ENCODE results near the gene TSPAN3.

DNA sequence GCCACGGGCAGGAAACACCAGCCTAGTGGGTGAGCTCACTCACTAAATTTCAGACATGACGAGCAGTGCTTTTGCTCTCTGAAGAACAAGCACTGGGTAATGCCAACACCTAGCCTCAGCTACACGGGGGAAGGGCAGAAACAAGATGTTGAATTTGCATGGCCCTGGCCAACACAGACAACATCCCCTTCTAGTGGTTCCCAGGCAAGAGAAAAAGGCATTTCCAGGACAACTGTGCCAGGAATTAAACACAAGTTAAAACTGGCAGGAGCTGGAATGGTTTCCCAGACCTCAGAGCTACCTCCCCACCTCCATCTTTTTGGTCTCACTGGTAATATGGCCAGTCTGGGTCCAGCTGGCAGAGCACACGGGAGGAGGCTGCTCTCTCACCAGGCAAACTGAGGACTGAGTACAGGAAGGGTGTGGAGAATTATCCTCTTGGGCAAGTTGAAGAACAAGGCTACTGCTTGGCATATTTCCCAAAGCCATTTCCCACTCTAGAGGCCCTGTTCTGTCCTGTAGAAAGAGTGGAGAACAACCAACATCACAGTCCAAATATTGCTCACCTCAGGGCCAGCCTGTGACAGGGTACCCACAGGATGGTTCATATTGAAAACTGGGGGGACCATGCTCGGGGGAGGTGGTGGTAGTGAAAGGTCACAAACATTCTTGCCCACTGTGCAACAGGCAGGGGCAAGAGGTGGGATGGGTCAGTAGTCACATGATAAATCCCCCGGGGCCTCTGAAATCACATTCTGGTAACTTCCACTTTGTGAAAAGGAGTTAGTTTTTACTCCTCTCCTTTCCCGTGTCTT lies 26.5 kb downstream of the TSPAN3 start:
- TF ChIP-seq TAF1 (IDR thresholded peaks at IDR 0.05; ENCODE audit: low read depth) (no peak), YY1 (IDR thresholded peaks at IDR 0.05; ENCODE audit: low read depth) (no peak), EP300 (IDR thresholded peaks at IDR 0.05; ENCODE audit: borderline replicate concordance) (no peak), RAD21 (IDR thresholded peaks at IDR 0.05; ENCODE audit: low read depth) (no peak), TCF12 (IDR thresholded peaks at IDR 0.05; ENCODE audit: low read depth) (no peak), EGR1 (IDR thresholded peaks at IDR 0.05) (no peak)
- TF ChIP-seq, protein P1, sequence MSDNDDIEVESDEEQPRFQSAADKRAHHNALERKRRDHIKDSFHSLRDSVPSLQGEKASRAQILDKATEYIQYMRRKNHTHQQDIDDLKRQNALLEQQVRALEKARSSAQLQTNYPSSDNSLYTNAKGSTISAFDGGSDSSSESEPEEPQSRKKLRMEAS (IDR thresholded peaks at IDR 0.05), result no peak
- TF ChIP-seq, protein P2, sequence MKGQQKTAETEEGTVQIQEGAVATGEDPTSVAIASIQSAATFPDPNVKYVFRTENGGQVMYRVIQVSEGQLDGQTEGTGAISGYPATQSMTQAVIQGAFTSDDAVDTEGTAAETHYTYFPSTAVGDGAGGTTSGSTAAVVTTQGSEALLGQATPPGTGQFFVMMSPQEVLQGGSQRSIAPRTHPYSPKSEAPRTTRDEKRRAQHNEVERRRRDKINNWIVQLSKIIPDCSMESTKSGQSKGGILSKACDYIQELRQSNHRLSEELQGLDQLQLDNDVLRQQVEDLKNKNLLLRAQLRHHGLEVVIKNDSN (IDR thresholded peaks at IDR 0.05), result no peak
- TF ChIP-seq, protein P3, sequence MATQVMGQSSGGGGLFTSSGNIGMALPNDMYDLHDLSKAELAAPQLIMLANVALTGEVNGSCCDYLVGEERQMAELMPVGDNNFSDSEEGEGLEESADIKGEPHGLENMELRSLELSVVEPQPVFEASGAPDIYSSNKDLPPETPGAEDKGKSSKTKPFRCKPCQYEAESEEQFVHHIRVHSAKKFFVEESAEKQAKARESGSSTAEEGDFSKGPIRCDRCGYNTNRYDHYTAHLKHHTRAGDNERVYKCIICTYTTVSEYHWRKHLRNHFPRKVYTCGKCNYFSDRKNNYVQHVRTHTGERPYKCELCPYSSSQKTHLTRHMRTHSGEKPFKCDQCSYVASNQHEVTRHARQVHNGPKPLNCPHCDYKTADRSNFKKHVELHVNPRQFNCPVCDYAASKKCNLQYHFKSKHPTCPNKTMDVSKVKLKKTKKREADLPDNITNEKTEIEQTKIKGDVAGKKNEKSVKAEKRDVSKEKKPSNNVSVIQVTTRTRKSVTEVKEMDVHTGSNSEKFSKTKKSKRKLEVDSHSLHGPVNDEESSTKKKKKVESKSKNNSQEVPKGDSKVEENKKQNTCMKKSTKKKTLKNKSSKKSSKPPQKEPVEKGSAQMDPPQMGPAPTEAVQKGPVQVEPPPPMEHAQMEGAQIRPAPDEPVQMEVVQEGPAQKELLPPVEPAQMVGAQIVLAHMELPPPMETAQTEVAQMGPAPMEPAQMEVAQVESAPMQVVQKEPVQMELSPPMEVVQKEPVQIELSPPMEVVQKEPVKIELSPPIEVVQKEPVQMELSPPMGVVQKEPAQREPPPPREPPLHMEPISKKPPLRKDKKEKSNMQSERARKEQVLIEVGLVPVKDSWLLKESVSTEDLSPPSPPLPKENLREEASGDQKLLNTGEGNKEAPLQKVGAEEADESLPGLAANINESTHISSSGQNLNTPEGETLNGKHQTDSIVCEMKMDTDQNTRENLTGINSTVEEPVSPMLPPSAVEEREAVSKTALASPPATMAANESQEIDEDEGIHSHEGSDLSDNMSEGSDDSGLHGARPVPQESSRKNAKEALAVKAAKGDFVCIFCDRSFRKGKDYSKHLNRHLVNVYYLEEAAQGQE (IDR thresholded peaks at IDR 0.05; ENCODE audit: low read depth), result no peak
